Endodermal cell (in vitro differentiated cells): ENCODE data around the gene CCL27. TPM values are rescaled to one million over a fixed set of nuclear protein-coding genes. Genes with fewer than 3 reads are reported as not detected.

Source experiments
- DNase-seq: peaks from one replicate; pipeline ENCODE4 v3.0.0-alpha.2; 2017
- H3K27ac ChIP-seq: 2 replicates; pipeline ENCODE4 v1.5.1; 2013; ENCODE audit warnings: mild to moderate bottlenecking, low read depth, low read length, moderate library complexity
- H3K27me3 ChIP-seq: 2 replicates; pipeline ENCODE4 v1.6.1; 2013; ENCODE audit warnings: mild to moderate bottlenecking, low read length, moderate library complexity; ENCODE audit not compliant: insufficient read depth, control insufficient read depth, poor library complexity, severe bottlenecking
- H3K36me3 ChIP-seq: 2 replicates; pipeline ENCODE4 v1.7.0; 2013; ENCODE audit warnings: mild to moderate bottlenecking, low read length, moderate library complexity; ENCODE audit not compliant: control insufficient read depth, insufficient read depth
- H3K4me1 ChIP-seq: one replicate; pipeline ENCODE4 v1.7.0; 2013; ENCODE audit warnings: low read length; ENCODE audit not compliant: control insufficient read depth, insufficient read depth
- H3K4me3 ChIP-seq: 2 replicates; pipeline ENCODE4 v1.5.1; 2013; ENCODE audit warnings: mild to moderate bottlenecking, low read length, moderate library complexity
- H3K9ac ChIP-seq: 2 replicates; pipeline ENCODE4 v1.6.1; 2013; ENCODE audit warnings: mild to moderate bottlenecking, low read length, moderate library complexity; ENCODE audit not compliant: poor library complexity, severe bottlenecking; ENCODE audit errors: extremely low read depth
- H3K9me3 ChIP-seq: 2 replicates; pipeline ENCODE4 v1.6.1; 2013; ENCODE audit warnings: mild to moderate bottlenecking, low read length, moderate library complexity; ENCODE audit not compliant: control insufficient read depth
- H3K27ac Mint-ChIP-seq: 2 replicates; pipeline ENCODE4 v1.8.0; 2020; ENCODE audit warnings: mixed read lengths
- H3K27me3 Mint-ChIP-seq: 2 replicates; pipeline ENCODE4 v1.8.0; 2021; ENCODE audit warnings: mild to moderate bottlenecking, mixed read lengths; ENCODE audit not compliant: insufficient read depth
- H3K36me3 Mint-ChIP-seq: 2 replicates; pipeline ENCODE4 v1.8.0; 2020; ENCODE audit warnings: low read depth, mixed read lengths
- H3K4me1 Mint-ChIP-seq: 2 replicates; pipeline ENCODE4 v1.8.0; 2020; ENCODE audit warnings: mixed read lengths
- H3K4me3 Mint-ChIP-seq: 2 replicates; pipeline ENCODE4 v1.8.0; 2020; ENCODE audit warnings: mild to moderate bottlenecking, moderate library complexity, mixed read lengths
- H3K9me3 Mint-ChIP-seq: 2 replicates; pipeline ENCODE4 v1.8.0; 2020; ENCODE audit warnings: mild to moderate bottlenecking, mixed read lengths
- CTCF ChIP-seq: fragments of 200-600 bp; sonication (generic); conservative IDR thresholded peaks from 2 replicates; pipeline ENCODE4 v1.5.0; 2021; ENCODE audit warnings: antibody characterized with exemption, mild to moderate bottlenecking
- WGBS, 2 experiments: methylation state at CpG; one replicate each; pipeline versions ENCODE4 v1.1.5 to v1.1.7; 2013; ENCODE audit warnings: missing lambda C conversion rate in 2 of 2, mixed read lengths in 1 of 2; ENCODE audit not compliant: insufficient coverage in 1 of 2, insufficient read length in 1 of 2; 5-methylcytosine and 5-hydroxymethylcytosine counted together
- total RNA-seq, 2 donors: library from RNA; stranded (reverse); fragmentation: NEBNext Ultra II Directional in 1 of 2; extraction: Animal tissue kit (Norgen Biotek cat#: 25700) in 1 of 2; gene quantifications; 2 replicates in 1 of 2; 3 replicates in 1 of 2; pipeline ENCODE4 v1.2.1, GENCODE V29; 2021

CCL27 gene
- total RNA-seq, 2 donors from 2014 or later = not detected

- peaks cover 21% of the 10 kb centered on the region for H3K4me1 Mint-ChIP-seq
- Histone ChIP-seq H3K36me3 (no peaks in the 10 kb centered on the region), H3K27me3 (peaks cover 60% of the 10 kb centered on the region), H3K9ac (no peak overlapping the region), H3K4me1 (peaks cover 7% of the 10 kb centered on the region), H3K4me3 (no peak overlapping the region), H3K9me3 (no peaks in the 10 kb centered on the region), H3K27ac (no peak overlapping the region)
- H3K36me3 Mint-ChIP-seq = no peaks in the 10 kb centered on the region
- H3K27ac Mint-ChIP-seq = no peak overlapping the region
- no peak for DNase-seq
- peaks cover 89% of the 10 kb centered on the region for H3K27me3 Mint-ChIP-seq
- peak overlapping the region; percentile 42 for H3K4me3 Mint-ChIP-seq
- TF ChIP-seq CTCF = no peak
- no peaks in the 10 kb centered on the region for H3K9me3 Mint-ChIP-seq
- 65 to 77% methylated on average over 2 to 3 of the region's 3 CpGs for WGBS, 2 experiments
These were observed 37.3 kb downstream of the CCL27 start for GRCh38 chr9:34625186-34625486.

GRCh38 chr9:34624475-34625185 lies 37.8 kb downstream of the CCL27 start:
- Histone ChIP-seq H3K36me3 (no peaks in the 10 kb centered on the region), H3K9ac (peak overlapping the region; percentile 34), H3K27me3 (peaks cover 55% of the 10 kb centered on the region), H3K27ac (peak overlapping the region; percentile 78), H3K9me3 (no peaks in the 10 kb centered on the region), H3K4me3 (no peak overlapping the region), H3K4me1 (peaks cover 10% of the 10 kb centered on the region)
- TF ChIP-seq CTCF = no peak
- DNase-seq = peak; percentile 68
- peaks cover 23% of the 10 kb centered on the region for H3K4me1 Mint-ChIP-seq
- WGBS, 2 experiments = 25 to 28% methylated on average over 35 to 39 of the region's 39 CpGs
- no peak overlapping the region for H3K27ac Mint-ChIP-seq
- H3K9me3 Mint-ChIP-seq = no peaks in the 10 kb centered on the region
- no peaks in the 10 kb centered on the region for H3K36me3 Mint-ChIP-seq
- H3K27me3 Mint-ChIP-seq = peaks cover 86% of the 10 kb centered on the region
- H3K4me3 Mint-ChIP-seq = peak overlapping the region; percentile 42

GRCh38 chr9:34623374-34624235 lies 38.9 kb downstream of the CCL27 start:
- peaks cover 12% of the 10 kb centered on the region for H3K4me1 ChIP-seq
- DNase-seq = no peak
- no peak overlapping the region for H3K9ac ChIP-seq
- WGBS, 2 experiments = 90 to 93% methylated on average over 33 to 63 of the region's 63 CpGs
- H3K27me3 ChIP-seq = peaks cover 45% of the 10 kb centered on the region
- Mint-ChIP-seq H3K4me3 (peak overlapping the region; percentile 42), H3K4me1 (peaks cover 20% of the 10 kb centered on the region), H3K9me3 (no peaks in the 10 kb centered on the region), H3K27me3 (peaks cover 78% of the 10 kb centered on the region), H3K27ac (no peak overlapping the region), H3K36me3 (no peaks in the 10 kb centered on the region)
- no peak for TF ChIP-seq CTCF
- no peaks in the 10 kb centered on the region for H3K36me3 ChIP-seq
- H3K9me3 ChIP-seq = no peaks in the 10 kb centered on the region
- H3K27ac ChIP-seq = no peak overlapping the region
- no peak overlapping the region for H3K4me3 ChIP-seq
